ENCODE measurements around the gene KIAA0930.

Gene KIAA0930

GRCh38 chr22:45157907-45158306, 82.8 kb downstream of the KIAA0930 start:
- no peak for TF ChIP-seq CTCF (IDR thresholded peaks at IDR 0.05; ENCODE audit: borderline replicate concordance, control extremely low read depth, extremely low read depth, insufficient read depth, missing control alignments)
- in situ Hi-C loops (cut with MboI; ENCODE audit: low sequenced_read_pairs, unreplicated experiment), result no loop called here
- no peak for DNase-seq (ENCODE audit: low spot score)

GRCh38 chr22:45155050-45155840, 85.4 kb downstream of the KIAA0930 start:
- DNase-seq (ENCODE audit: low spot score), result no peak
- TF ChIP-seq CTCF (IDR thresholded peaks at IDR 0.05; ENCODE audit: borderline replicate concordance, control extremely low read depth, extremely low read depth, insufficient read depth, missing control alignments), result no peak
- in situ Hi-C loops (cut with MboI; ENCODE audit: low sequenced_read_pairs, unreplicated experiment), result no loop called here

- DNase-seq (ENCODE audit: low spot score), result no peak
- TF ChIP-seq CTCF (IDR thresholded peaks at IDR 0.05; ENCODE audit: borderline replicate concordance, control extremely low read depth, extremely low read depth, insufficient read depth, missing control alignments), result no peak
- in situ Hi-C loops (cut with MboI; ENCODE audit: low sequenced_read_pairs, unreplicated experiment), result no loop called here
Observed at GRCh38 chr22:45154383-45154782, 86.3 kb downstream of the KIAA0930 start.

GRCh38 chr22:45151503-45151902, 89.2 kb downstream of the KIAA0930 start:
- DNase-seq (ENCODE audit: low spot score), result no peak
- TF ChIP-seq CTCF (IDR thresholded peaks at IDR 0.05; ENCODE audit: borderline replicate concordance, control extremely low read depth, extremely low read depth, insufficient read depth, missing control alignments), result no peak
- in situ Hi-C loops (cut with MboI; ENCODE audit: low sequenced_read_pairs, unreplicated experiment), result no loop called here

- in situ Hi-C loops (cut with MboI; ENCODE audit: low sequenced_read_pairs, unreplicated experiment), result no loop called here
- DNase-seq (ENCODE audit: low spot score), result no peak
- TF ChIP-seq CTCF (IDR thresholded peaks at IDR 0.05; ENCODE audit: borderline replicate concordance, control extremely low read depth, extremely low read depth, insufficient read depth, missing control alignments), result no peak
Observed at GRCh38 chr22:45150139-45150538, 90.6 kb downstream of the KIAA0930 start.

GRCh38 chr22:45149671-45150070, 91.0 kb downstream of the KIAA0930 start:
- TF ChIP-seq CTCF (IDR thresholded peaks at IDR 0.05; ENCODE audit: borderline replicate concordance, control extremely low read depth, extremely low read depth, insufficient read depth, missing control alignments), result no peak
- no peak for DNase-seq (ENCODE audit: low spot score)
- in situ Hi-C loops (cut with MboI; ENCODE audit: low sequenced_read_pairs, unreplicated experiment), result no loop called here
